ENCODE data around the gene LUC7L3. TPM values are rescaled to one million over a fixed set of nuclear protein-coding genes. Genes with fewer than 3 reads are reported as not detected.

Gene LUC7L3
- total and polyA plus RNA-seq, 2 of the 13 experiments (the other 11 are each of a cell fraction or from before 2014, with no cell fraction given) = 108 to 120 TPM

DNA sequence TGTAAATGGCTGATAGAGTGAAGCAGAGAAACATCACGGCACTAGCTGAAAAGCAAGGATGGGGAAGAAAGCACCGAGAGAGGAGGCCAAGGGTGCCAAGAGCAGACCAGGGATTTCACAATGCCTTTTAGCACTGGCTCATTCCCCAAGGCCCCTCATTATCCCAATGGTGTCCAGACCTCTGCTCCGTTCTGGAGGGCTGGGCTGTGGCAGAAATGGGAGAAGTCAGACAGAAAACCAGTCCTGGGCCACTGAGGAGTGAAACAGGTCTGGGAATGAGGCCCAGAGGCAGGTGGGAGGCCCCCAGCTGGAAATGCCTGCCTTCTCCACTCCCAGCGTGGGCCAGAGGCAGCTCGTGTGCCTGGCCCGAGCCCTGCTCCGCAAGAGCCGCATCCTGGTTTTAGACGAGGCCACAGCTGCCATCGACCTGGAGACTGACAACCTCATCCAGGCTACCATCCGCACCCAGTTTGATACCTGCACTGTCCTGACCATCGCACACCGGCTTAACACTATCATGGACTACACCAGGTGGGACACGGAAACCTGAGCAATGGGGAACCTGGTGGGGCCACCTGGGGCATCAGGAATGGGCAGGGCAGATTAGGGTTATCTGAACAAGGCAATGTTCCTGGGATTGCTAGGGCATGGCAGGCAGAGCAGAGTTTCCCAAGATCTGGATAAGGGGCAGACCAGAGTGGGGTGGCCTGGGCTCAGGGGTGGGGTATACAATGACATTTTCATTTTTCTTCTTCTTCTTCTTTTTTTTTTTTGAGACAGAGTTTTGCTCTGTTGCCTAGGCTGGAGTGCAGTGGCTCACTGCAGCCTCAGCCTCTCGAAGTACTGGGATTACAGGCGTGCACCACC is 32.0 kb upstream of the LUC7L3 start (continued):
- TF ChIP-seq, protein P1, sequence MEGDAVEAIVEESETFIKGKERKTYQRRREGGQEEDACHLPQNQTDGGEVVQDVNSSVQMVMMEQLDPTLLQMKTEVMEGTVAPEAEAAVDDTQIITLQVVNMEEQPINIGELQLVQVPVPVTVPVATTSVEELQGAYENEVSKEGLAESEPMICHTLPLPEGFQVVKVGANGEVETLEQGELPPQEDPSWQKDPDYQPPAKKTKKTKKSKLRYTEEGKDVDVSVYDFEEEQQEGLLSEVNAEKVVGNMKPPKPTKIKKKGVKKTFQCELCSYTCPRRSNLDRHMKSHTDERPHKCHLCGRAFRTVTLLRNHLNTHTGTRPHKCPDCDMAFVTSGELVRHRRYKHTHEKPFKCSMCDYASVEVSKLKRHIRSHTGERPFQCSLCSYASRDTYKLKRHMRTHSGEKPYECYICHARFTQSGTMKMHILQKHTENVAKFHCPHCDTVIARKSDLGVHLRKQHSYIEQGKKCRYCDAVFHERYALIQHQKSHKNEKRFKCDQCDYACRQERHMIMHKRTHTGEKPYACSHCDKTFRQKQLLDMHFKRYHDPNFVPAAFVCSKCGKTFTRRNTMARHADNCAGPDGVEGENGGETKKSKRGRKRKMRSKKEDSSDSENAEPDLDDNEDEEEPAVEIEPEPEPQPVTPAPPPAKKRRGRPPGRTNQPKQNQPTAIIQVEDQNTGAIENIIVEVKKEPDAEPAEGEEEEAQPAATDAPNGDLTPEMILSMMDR (CRISPR knock-in tag; IDR thresholded peaks at IDR 0.05) = peak; percentile 12; the same call in 1 of the 2 replicates
- TF ChIP-seq RXRA (CRISPR knock-in tag; IDR thresholded peaks at IDR 0.05) = 0 out of 2 replicates have a peak, but pooled peaks have one; percentile 49
- no peak; the same call in 1 of the 2 replicates for TF ChIP-seq HNF1A (IDR thresholded peaks at IDR 0.05; ENCODE audit: low read depth)
- TF ChIP-seq HNF1A (CRISPR knock-in tag; IDR thresholded peaks at IDR 0.05; ENCODE audit: borderline replicate concordance) = no peak
- TF ChIP-seq RFXAP (CRISPR knock-in tag; IDR thresholded peaks at IDR 0.05; ENCODE audit: borderline replicate concordance) = no peak
- TF ChIP-seq ZNF331 (CRISPR knock-in tag; IDR thresholded peaks at IDR 0.05) = peak; percentile 72
- 0 out of 2 replicates have a peak, but pooled peaks have one; percentile 32 for TF ChIP-seq THRA (CRISPR knock-in tag; IDR thresholded peaks at IDR 0.05; ENCODE audit: borderline replicate concordance)
- peak; percentile 69; the same call in 1 of the 2 replicates for TF ChIP-seq ZBTB7A (CRISPR knock-in tag; IDR thresholded peaks at IDR 0.05)
- peak; percentile 72 for TF ChIP-seq AGO1 (IDR thresholded peaks at IDR 0.05; ENCODE audit: low read depth, low read length, poor library complexity, severe bottlenecking)
- no peak for TF ChIP-seq PBX3 (CRISPR knock-in tag; IDR thresholded peaks at IDR 0.05; ENCODE audit: borderline replicate concordance)
- no peak for TF ChIP-seq ZNF20 (CRISPR knock-in tag; IDR thresholded peaks at IDR 0.05)
- TF ChIP-seq RNF219 (CRISPR knock-in tag; IDR thresholded peaks at IDR 0.05) = no peak
- TF ChIP-seq CBX1 (IDR thresholded peaks at IDR 0.05; ENCODE audit: low read depth) = no peak
